Mammary microvascular endothelial cell (primary cell): Measurements from ENCODE around the gene CIDEC. TPM values are rescaled to one million over a fixed set of nuclear protein-coding genes. Genes with fewer than 3 reads are reported as not detected.

Experiments used
- total RNA-seq: library from RNA; depleted of rRNA; stranded (reverse); fragments of >200 nt; gene quantifications from 2 replicates; pipeline ENCODE4 v1.2.3, GENCODE V29; 2015

CIDEC gene
- total RNA-seq: not detected in 2 replicates

GRCh38 chr3:9879830-9880549 lies at the start of gene CIDEC:
Gene CIDEC (minus strand): TSS chr3:9880253. CDS start chr3:9878486, 1,767 bp downstream.

DNA sequence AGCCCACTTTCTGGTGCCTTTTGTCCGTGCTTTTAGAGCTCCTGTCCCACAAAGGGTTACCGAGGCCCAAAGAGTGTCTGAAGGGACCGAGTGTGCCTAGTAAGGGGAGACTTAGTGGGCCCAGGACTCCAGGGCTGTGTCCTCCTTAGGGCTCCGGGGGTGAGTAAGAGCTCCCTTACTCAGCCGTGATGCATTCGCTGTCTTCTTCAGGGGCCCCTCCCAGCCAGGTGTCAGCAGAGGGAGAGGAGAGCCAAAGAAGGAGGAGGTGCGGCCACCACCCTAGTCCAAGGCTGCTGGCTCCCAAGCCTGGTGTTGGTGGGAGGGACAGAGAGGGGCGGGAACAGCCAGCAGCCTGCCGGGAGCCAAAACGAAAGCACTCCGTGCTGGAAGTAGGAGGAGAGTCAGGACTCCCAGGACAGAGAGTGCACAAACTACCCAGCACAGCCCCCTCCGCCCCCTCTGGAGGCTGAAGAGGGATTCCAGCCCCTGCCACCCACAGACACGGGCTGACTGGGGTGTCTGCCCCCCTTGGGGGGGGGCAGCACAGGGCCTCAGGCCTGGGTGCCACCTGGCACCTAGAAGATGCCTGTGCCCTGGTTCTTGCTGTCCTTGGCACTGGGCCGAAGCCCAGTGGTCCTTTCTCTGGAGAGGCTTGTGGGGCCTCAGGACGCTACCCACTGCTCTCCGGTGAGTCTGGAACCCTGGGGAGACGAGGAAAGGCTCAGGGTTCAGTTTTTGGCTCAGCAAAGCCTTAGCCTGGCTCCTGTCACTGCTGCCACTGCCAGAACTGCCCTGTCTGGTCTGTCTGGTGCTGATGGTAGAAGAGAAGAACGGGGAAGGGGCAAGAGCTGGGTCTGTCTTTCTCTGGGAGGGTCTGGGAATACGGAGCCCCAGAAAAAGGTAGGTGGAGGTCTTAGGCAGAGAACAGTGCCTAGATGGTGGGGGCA lies 37.0 kb upstream of the CIDEC start, which contains the start of gene IL17RC:
TSS of gene IL17RC (plus strand) at position 365 of the 947 bp plus-strand sequence. CDS start at position 583, 218 bp downstream.

GRCh38 chr3:9902372-9903237 lies 22.6 kb upstream of the CIDEC start, which contains the start of gene IL17RE:
Gene IL17RE (plus strand): TSS chr3:9902848. CDS start chr3:9902933, 85 bp downstream.

DNA sequence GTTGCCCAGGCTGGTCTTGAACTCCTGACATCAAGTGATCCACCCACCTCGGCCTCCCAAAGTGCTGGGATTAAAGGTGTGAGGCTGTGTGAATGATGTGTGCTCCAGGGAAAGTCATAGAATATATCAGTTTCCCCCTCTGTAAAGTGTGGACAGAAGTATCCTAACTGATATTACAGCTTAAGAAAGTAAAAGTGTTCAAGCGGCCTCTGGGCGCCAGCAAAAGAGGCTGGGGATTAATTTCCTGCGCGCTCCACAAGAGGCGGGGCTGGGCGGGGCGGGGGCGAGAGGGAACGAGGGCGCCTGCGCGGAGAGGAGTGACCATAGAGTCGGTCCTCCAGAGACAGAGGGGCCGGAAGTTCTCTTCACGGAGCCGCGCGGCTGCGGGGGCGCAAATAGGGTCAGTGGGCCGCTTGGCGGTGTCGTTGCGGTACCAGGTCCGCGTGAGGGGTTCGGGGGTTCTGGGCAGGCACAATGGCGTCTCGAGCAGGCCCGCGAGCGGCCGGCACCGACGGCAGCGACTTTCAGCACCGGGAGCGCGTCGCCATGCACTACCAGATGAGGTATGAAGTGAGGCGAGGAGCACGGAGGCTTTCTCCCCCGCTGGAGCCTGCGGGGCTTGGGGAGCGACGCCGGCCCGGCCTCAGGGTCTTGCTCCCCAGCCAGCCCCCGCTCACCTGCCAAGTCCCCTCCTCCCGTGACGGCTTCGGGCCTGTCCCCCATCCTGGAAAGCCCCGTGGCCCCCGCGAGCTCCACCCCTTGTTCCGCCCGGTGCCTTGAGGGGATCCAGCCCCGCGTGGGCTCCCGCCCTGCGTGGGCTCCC lies 10.4 kb upstream of the CIDEC start, which contains the start of gene JAGN1:
TSS of gene JAGN1 (plus strand) at position 362 of the 823 bp plus-strand sequence. CDS start at position 475, 113 bp downstream.

DNA sequence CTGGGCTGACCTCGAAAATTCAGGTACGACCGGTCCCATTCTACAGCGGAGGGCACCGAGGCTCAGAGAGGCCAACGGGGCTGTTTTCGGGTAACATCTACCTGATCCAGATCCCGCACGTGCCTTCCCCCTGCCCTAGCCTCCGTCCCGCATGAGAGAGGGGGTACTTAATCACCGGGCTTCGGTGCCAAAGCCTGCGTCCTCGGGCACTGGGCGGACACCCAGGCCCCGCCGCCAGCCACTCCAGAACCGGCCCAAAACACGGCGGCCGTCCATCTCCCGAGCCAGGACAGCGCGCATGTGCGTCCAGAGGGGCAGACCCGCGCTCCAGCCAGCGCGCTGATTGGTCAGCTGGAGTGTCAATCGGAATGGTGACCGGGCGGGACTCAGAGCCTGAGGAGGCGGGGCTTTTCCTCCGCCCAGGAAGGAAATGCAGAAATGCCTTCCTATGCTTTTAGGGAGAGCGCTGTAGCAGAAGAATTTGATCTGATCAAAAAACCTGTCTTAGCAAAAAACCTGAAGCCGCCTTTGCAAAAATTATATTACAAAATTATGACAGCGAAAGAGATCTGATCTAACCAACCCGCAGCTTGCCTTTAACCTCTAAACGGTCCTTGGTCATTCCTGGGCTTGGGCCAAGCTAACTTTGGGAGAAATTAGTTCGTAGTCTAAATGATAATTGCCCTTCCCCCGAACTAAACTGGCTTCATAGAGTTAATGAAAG lies 36.2 kb downstream of the CIDEC start, which contains the start of gene RPUSD3:
TSS of gene RPUSD3 (minus strand) at position 294 of the 724 bp plus-strand sequence. CDS start at position 276, 18 bp downstream.

Other genes starting within 250 kb of the CIDEC start
- 43.0 and 43.1 TPM in 2 replicates for gene MTMR14, start 230.7 kb downstream of the CIDEC start, total RNA-seq
- gene CPNE9, start 176.4 kb downstream of the CIDEC start, total RNA-seq: 0.30 TPM in 1 of 2 replicates, not detected in the other
- gene BRPF1, start 148.5 kb downstream of the CIDEC start, total RNA-seq: 14.9 and 19.8 TPM in 2 replicates
- 23.5 and 24.0 TPM in 2 replicates for gene OGG1, start 130.3 kb downstream of the CIDEC start, total RNA-seq
- gene CAMK1, start 110.3 kb downstream of the CIDEC start, total RNA-seq: 51.8 and 52.6 TPM in 2 replicates
- 63.8 and 65.6 TPM in 2 replicates for gene TADA3, start 87.8 kb downstream of the CIDEC start, total RNA-seq
- 295 and 301 TPM in 2 replicates for gene ARPC4, start 87.2 kb downstream of the CIDEC start, total RNA-seq
- 6.1 and 15.0 TPM in 2 replicates for gene TTLL3, start 70.0 kb downstream of the CIDEC start, total RNA-seq
- 53.0 and 56.1 TPM in 2 replicates for gene RPUSD3, start 36.2 kb downstream of the CIDEC start, total RNA-seq
- 46.4 and 59.2 TPM in 2 replicates for gene JAGN1, start 10.4 kb upstream of the CIDEC start, total RNA-seq
- gene IL17RE, start 22.6 kb upstream of the CIDEC start, total RNA-seq: 0.07 and 0.34 TPM in 2 replicates
- gene IL17RC, start 36.8 kb upstream of the CIDEC start, total RNA-seq: 24.9 and 28.7 TPM in 2 replicates
- gene CRELD1, start 53.6 kb upstream of the CIDEC start, total RNA-seq: 25.1 and 29.6 TPM in 2 replicates
- 1.5 and 1.6 TPM in 2 replicates for gene PRRT3, start 72.2 kb upstream of the CIDEC start, total RNA-seq
- gene EMC3, start 106.6 kb upstream of the CIDEC start, total RNA-seq: 69.6 and 94.3 TPM in 2 replicates
- gene FANCD2, start 146.2 kb upstream of the CIDEC start, total RNA-seq: 20.6 and 34.6 TPM in 2 replicates
- not detected in 2 replicates for gene FANCD2OS, start 228.0 kb upstream of the CIDEC start, total RNA-seq
- 134 and 144 TPM in 2 replicates for gene BRK1, start 235.4 kb upstream of the CIDEC start, total RNA-seq